Measurements from ENCODE around the gene TUBGCP5. TPM values are rescaled to one million over a fixed set of nuclear protein-coding genes. Genes with fewer than 3 reads are reported as not detected.
A peak's percentile ranks its signal among the peaks of the same experiment; 100 is the strongest.

The TUBGCP5 gene
- total RNA-seq, 1 experiment from 2014 or later, result 18.8 TPM

- TF ChIP-seq ZNF532 (CRISPR knock-in tag; IDR thresholded peaks at IDR 0.05; ENCODE audit: borderline replicate concordance) (no peak), FOXK1 (CRISPR knock-in tag; IDR thresholded peaks at IDR 0.05) (no peak), ZNF138 (CRISPR knock-in tag; conservative IDR thresholded peaks at IDR 0.05) (no peak), TCF7 (CRISPR knock-in tag; IDR thresholded peaks at IDR 0.05; ENCODE audit: low read depth) (no peak), CREB1 (CRISPR knock-in tag; IDR thresholded peaks at IDR 0.05) (no peak), JUN (CRISPR knock-in tag; IDR thresholded peaks at IDR 0.05) (no peak), NFYB (CRISPR knock-in tag; conservative IDR thresholded peaks at IDR 0.05; ENCODE audit: low read depth) (no peak), ZBTB21 (CRISPR knock-in tag; IDR thresholded peaks at IDR 0.05; ENCODE audit: borderline replicate concordance) (no peak), PRRX2 (CRISPR knock-in tag; IDR thresholded peaks at IDR 0.05) (no peak), TEAD1 (CRISPR knock-in tag; IDR thresholded peaks at IDR 0.05) (no peak), AFF4 (CRISPR knock-in tag; IDR thresholded peaks at IDR 0.05; ENCODE audit: borderline replicate concordance) (no peak), ESRRA (CRISPR knock-in tag; IDR thresholded peaks at IDR 0.05; ENCODE audit: borderline replicate concordance) (no peak)
- ChIA-PET CTCF (no interaction called here), POLR2A (no interaction called here)
- Mint-ChIP-seq H3K27ac (no peak overlapping the region), H3K9me3 (no peaks in the 10 kb centered on the region), H3K27me3 (ENCODE audit: low read depth) (peaks cover 55% of the 10 kb centered on the region), H3K4me3 (no peak overlapping the region), H3K4me1 (peaks cover 30% of the 10 kb centered on the region), H3K36me3 (no peaks in the 10 kb centered on the region)
- no peak for ATAC-seq
- no peak for DNase-seq (ENCODE audit: low spot score)
These were observed 85.0 kb downstream of the TUBGCP5 start for GRCh38 chr15:22954326-22954725.

DNA sequence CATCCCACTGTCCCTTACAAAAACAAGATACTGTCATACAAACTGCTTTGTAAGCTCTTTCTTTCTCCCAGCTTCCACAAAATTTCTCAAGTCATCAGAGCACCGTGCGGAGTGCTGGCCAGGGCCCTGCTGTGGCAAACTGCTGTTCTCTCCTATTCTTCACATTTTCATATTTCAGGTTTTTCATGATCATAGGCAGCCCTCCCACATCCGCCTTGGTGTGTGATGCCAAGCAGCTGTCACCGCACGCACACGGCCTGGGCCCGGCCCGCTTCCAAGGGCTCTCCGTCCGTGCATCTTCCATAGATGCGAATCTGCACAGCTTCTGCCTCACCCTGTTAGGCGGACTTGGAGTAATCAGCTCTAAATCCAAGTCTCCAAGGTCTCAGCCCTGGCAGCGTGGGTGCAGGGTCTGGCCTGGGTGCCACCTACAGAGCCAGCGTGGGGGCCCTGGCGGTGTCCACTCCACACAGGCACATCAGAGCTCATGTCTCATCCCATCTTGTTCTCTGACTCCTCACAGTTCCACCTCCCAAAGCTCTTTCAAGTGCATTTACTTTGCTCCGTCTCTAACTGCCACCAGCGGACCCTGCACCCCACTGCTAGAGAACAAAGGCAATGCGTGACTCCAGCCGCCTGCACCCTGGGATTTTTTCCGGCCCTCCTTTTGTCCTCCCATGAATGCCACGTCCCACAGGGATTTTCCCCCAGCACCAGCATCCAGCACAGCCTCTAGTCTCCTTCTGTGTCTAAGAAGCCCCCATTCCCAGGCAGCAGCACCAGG lies 86.4 kb downstream of the TUBGCP5 start:
- H3K4me3 Mint-ChIP-seq, result no peak overlapping the region
- H3K9me3 Mint-ChIP-seq, result no peaks in the 10 kb centered on the region
- peaks cover 58% of the 10 kb centered on the region for H3K27me3 Mint-ChIP-seq (ENCODE audit: low read depth)
- ChIA-PET CTCF (interaction anchor here (0.8 to 0.9 kb wide), 2 partner anchors 13 to 83 kb away, joined by 3 read pairs; no protein-coding TSS in a partner anchor), POLR2A (interaction anchor here (1.0 kb wide), 1 partner anchor 10 kb away, joined by 3 read pairs; no protein-coding TSS in a partner anchor)
- no peak overlapping the region for H3K27ac Mint-ChIP-seq
- DNase-seq (ENCODE audit: low spot score), result peak; percentile 59
- H3K4me1 Mint-ChIP-seq, result peaks cover 40% of the 10 kb centered on the region
- H3K36me3 Mint-ChIP-seq, result no peaks in the 10 kb centered on the region
- ATAC-seq, result peak; percentile 31
- TF ChIP-seq ZNF396 (CRISPR knock-in tag; IDR thresholded peaks at IDR 0.05; ENCODE audit: borderline replicate concordance), result no peak
- TF ChIP-seq ZNF423 (CRISPR knock-in tag; IDR thresholded peaks at IDR 0.05), result peak; percentile 69

Measured in WTC11 (cell line).